ENCODE data around the gene HUNK. TPM values are rescaled to one million over a fixed set of nuclear protein-coding genes. Genes with fewer than 3 reads are reported as not detected.

The HUNK gene
- total and polyA plus RNA-seq, 2 donors from 2014 or later: 2.7 to 17.2 TPM

DNA sequence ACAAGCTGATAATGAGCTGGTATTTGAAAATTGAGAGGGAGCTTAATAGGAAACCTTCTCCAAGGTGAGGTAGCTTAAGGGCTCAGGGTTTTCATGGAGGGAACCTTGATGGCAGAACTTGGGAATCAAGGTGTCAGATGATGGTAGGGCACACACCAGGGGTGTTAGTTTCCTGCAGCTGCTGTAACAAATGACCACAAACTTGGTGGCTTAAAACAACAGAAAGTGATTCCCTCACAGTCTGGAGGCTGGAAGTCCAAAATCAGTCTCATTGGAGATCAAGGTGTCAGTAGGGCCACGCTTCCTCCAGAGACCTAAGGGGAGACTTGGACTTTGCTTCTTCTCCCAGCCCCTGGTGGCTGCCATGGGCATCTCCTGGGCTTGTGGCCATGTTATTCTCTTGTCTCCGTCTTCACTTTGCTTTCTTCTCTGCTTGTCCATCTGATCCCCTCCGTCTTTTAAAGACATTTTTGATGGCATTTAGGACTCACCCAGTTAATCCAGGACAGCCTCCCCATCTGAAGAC lies 45.5 kb downstream of the HUNK start:
- TF ChIP-seq, protein P1, sequence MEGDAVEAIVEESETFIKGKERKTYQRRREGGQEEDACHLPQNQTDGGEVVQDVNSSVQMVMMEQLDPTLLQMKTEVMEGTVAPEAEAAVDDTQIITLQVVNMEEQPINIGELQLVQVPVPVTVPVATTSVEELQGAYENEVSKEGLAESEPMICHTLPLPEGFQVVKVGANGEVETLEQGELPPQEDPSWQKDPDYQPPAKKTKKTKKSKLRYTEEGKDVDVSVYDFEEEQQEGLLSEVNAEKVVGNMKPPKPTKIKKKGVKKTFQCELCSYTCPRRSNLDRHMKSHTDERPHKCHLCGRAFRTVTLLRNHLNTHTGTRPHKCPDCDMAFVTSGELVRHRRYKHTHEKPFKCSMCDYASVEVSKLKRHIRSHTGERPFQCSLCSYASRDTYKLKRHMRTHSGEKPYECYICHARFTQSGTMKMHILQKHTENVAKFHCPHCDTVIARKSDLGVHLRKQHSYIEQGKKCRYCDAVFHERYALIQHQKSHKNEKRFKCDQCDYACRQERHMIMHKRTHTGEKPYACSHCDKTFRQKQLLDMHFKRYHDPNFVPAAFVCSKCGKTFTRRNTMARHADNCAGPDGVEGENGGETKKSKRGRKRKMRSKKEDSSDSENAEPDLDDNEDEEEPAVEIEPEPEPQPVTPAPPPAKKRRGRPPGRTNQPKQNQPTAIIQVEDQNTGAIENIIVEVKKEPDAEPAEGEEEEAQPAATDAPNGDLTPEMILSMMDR (IDR thresholded peaks at IDR 0.05; ENCODE audit: borderline replicate concordance, extremely low read depth, insufficient read depth): no peak
- Histone ChIP-seq H3K27ac (ENCODE audit: low read depth in 2 of 2, low read length in 2 of 2) (no peak overlapping the region), H3K9me3 (ENCODE audit: control insufficient read depth in 2 of 3, insufficient read depth in 1 of 3, low read length in 3 of 3) (no peaks in the 10 kb centered on the region), H3K4me3 (ENCODE audit: low read length in 3 of 3) (no peak overlapping the region), H3K4me1 (ENCODE audit: control insufficient read depth in 2 of 3, insufficient read depth in 2 of 3, low read depth in 1 of 3, low read length in 3 of 3) (no peaks in the 10 kb centered on the region), H3K36me3 (ENCODE audit: control insufficient read depth in 2 of 3, insufficient read depth in 3 of 3, low read length in 3 of 3) (no peaks in the 10 kb centered on the region), H3K27me3 (ENCODE audit: control insufficient read depth, insufficient read depth, low read length) (no peaks in the 10 kb centered on the region), H3K9ac (ENCODE audit: low read length in 3 of 3) (no peak overlapping the region)
- intact Hi-C loops (cut with DNase I): no loop called here
- FAIRE-seq: no peak
- DNase-seq: no peak

DNA sequence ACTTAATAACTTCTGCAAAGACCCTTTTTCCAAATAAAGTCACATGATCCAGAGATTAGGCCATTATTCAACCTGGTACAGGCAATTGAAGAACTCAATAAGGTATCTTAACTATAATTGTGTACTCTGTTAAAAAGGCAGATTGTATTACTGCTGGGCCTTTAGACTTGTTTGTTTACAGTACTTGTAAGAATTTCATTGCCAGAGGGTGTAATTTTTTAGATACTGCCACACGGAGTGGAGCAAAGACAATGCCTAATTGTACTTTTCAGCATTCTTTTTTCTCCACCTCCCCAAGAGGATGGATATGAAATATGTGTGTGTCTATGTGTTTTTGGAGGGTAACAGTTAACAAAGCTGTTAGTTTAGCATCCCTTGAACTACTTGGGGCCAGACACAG lies 47.5 kb downstream of the HUNK start:
- Histone ChIP-seq H3K27me3 (ENCODE audit: control insufficient read depth, insufficient read depth, low read length) (no peaks in the 10 kb centered on the region), H3K9ac (ENCODE audit: low read length in 3 of 3) (no peak overlapping the region), H3K9me3 (ENCODE audit: control insufficient read depth in 2 of 3, insufficient read depth in 1 of 3, low read length in 3 of 3) (no peaks in the 10 kb centered on the region), H3K4me3 (ENCODE audit: low read length in 3 of 3) (no peak overlapping the region), H3K4me1 (ENCODE audit: control insufficient read depth in 2 of 3, insufficient read depth in 2 of 3, low read depth in 1 of 3, low read length in 3 of 3) (no peaks in the 10 kb centered on the region), H3K27ac (ENCODE audit: low read depth in 2 of 2, low read length in 2 of 2) (no peak overlapping the region), H3K36me3 (ENCODE audit: control insufficient read depth in 2 of 3, insufficient read depth in 3 of 3, low read length in 3 of 3) (no peaks in the 10 kb centered on the region)
- intact Hi-C loops (cut with DNase I): no loop called here
- TF ChIP-seq, protein P1 (IDR thresholded peaks at IDR 0.05; ENCODE audit: borderline replicate concordance, extremely low read depth, insufficient read depth): no peak
- DNase-seq (no peak), FAIRE-seq (no peak)

DNA sequence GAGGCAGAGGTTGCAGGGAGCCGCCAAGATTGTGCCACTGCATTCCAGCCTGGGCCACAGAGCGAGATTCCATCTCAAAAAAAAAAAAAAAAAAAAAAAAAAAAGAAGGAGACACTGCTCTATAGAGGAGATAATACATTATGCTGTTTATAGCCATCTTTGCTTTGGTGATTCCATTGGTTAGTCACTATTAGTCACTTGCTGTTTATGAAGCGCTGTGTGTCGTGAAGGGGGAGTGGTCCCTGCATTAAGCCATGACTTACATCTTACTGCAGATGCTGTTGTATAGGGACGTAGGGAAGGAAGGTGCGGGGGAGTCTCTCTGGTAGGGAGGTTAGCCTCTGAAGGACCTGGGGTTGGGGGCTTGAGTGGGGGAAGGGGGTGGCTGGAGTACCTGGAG lies 48.3 kb downstream of the HUNK start:
- H3K9me3 ChIP-seq (ENCODE audit: control insufficient read depth in 2 of 3, insufficient read depth in 1 of 3, low read length in 3 of 3): no peaks in the 10 kb centered on the region
- TF ChIP-seq, protein P1 (IDR thresholded peaks at IDR 0.05; ENCODE audit: borderline replicate concordance, extremely low read depth, insufficient read depth): no peak
- H3K27ac ChIP-seq (ENCODE audit: low read depth in 2 of 2, low read length in 2 of 2): no peak overlapping the region
- H3K9ac ChIP-seq (ENCODE audit: low read length in 3 of 3): no peak overlapping the region
- H3K4me1 ChIP-seq (ENCODE audit: control insufficient read depth in 2 of 3, insufficient read depth in 2 of 3, low read depth in 1 of 3, low read length in 3 of 3): no peaks in the 10 kb centered on the region
- no peak overlapping the region for H3K4me3 ChIP-seq (ENCODE audit: low read length in 3 of 3)
- DNase-seq: no peak
- H3K36me3 ChIP-seq (ENCODE audit: control insufficient read depth in 2 of 3, insufficient read depth in 3 of 3, low read length in 3 of 3): no peaks in the 10 kb centered on the region
- FAIRE-seq: no peak
- H3K27me3 ChIP-seq (ENCODE audit: control insufficient read depth, insufficient read depth, low read length): no peaks in the 10 kb centered on the region
- intact Hi-C loops (cut with DNase I): no loop called here

DNA sequence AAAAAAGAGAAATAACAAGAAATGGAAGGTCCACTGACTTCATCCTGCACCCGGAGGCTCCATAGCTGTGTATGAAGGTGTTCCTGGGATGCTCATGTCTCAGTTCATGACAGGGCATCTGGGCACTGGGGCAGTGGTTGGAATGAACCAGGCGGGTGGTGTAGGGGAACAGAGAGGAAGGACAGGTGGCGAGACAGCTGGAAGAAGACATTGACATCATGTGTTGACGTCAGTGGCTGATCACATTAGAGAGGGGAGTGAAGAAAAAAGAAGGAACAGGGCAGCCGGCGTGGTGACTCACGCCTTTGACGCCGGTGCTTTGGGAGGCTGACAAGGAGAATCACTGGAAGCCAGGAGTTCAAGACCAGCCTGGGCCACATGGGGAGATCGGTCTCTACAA lies 50.1 kb downstream of the HUNK start:
- peaks cover 0 to 2% (median 0%) of the 10 kb centered on the region in 3 donors for H3K36me3 ChIP-seq (ENCODE audit: control insufficient read depth in 2 of 3, insufficient read depth in 3 of 3, low read length in 3 of 3)
- TF ChIP-seq, protein P1 (IDR thresholded peaks at IDR 0.05; ENCODE audit: borderline replicate concordance, extremely low read depth, insufficient read depth): no peak
- H3K9ac ChIP-seq (ENCODE audit: low read length in 3 of 3): no peak overlapping the region
- DNase-seq (no peak), FAIRE-seq (no peak)
- intact Hi-C loops (cut with DNase I): no loop called here
- no peaks in the 10 kb centered on the region for H3K9me3 ChIP-seq (ENCODE audit: control insufficient read depth in 2 of 3, insufficient read depth in 1 of 3, low read length in 3 of 3)
- no peaks in the 10 kb centered on the region for H3K27me3 ChIP-seq (ENCODE audit: control insufficient read depth, insufficient read depth, low read length)
- H3K27ac ChIP-seq (ENCODE audit: low read depth in 2 of 2, low read length in 2 of 2): no peak overlapping the region
- H3K4me1 ChIP-seq (ENCODE audit: control insufficient read depth in 2 of 3, insufficient read depth in 2 of 3, low read depth in 1 of 3, low read length in 3 of 3): no peaks in the 10 kb centered on the region
- no peak overlapping the region for H3K4me3 ChIP-seq (ENCODE audit: low read length in 3 of 3)

Data from kidney (tissue), 14 donors.